GM19099 (cell line): ENCODE results near the gene BMX.

Experiments
- POLR2A ChIP-seq: IDR thresholded peaks from 3 replicates; pipeline ENCODE4 v1.6.1; 2011; ENCODE audit warnings: low read depth; ENCODE audit not compliant: insufficient read length; ENCODE audit errors: extremely low read depth

Gene BMX

GRCh38 chrX:15496824-15497223 lies 3.8 kb upstream of the BMX start:
- no peak for TF ChIP-seq POLR2A

- no peak for TF ChIP-seq POLR2A
Measured at GRCh38 chrX:15497865-15498264, 2.7 kb upstream of the BMX start.

- TF ChIP-seq POLR2A, result no peak
Measured at GRCh38 chrX:15498741-15499140, 1.9 kb upstream of the BMX start.

GRCh38 chrX:15499976-15500375 lies 631 bp upstream of the BMX start:
- no peak for TF ChIP-seq POLR2A

- no peak for TF ChIP-seq POLR2A
Measured at GRCh38 chrX:15501506-15501905, 899 bp downstream of the BMX start.

GRCh38 chrX:15504661-15505060 lies 4.1 kb downstream of the BMX start:
- no peak for TF ChIP-seq POLR2A

- TF ChIP-seq POLR2A, result no peak
Measured at GRCh38 chrX:15505101-15505500, 4.5 kb downstream of the BMX start.

- TF ChIP-seq POLR2A, result no peak
Measured at GRCh38 chrX:15507005-15507404, 6.4 kb downstream of the BMX start.

GRCh38 chrX:15509845-15510244 lies 9.2 kb downstream of the BMX start:
- TF ChIP-seq POLR2A, result no peak

- no peak for TF ChIP-seq POLR2A
Measured at GRCh38 chrX:15511563-15511962, 11.0 kb downstream of the BMX start.

- TF ChIP-seq POLR2A, result no peak
Measured at GRCh38 chrX:15512401-15512965, 11.9 kb downstream of the BMX start.

GRCh38 chrX:15514279-15514678 lies 13.7 kb downstream of the BMX start:
- no peak for TF ChIP-seq POLR2A

- no peak for TF ChIP-seq POLR2A
Measured at GRCh38 chrX:15515931-15516330, 15.3 kb downstream of the BMX start.

- no peak for TF ChIP-seq POLR2A
Measured at GRCh38 chrX:15522464-15522863, 21.9 kb downstream of the BMX start.

GRCh38 chrX:15523088-15523487 lies 22.5 kb downstream of the BMX start:
- no peak for TF ChIP-seq POLR2A

- no peak for TF ChIP-seq POLR2A
Measured at GRCh38 chrX:15524417-15524816, 23.8 kb downstream of the BMX start.

GRCh38 chrX:15525664-15526416 lies 25.2 kb downstream of the BMX start:
- no peak for TF ChIP-seq POLR2A
